Measurements from ENCODE around the gene MYL2. TPM values are rescaled to one million over a fixed set of nuclear protein-coding genes. Genes with fewer than 3 reads are reported as not detected.

The MYL2 gene
- total RNA-seq, 2 donors from 2014 or later = 31.0 to 92.7 TPM

DNA sequence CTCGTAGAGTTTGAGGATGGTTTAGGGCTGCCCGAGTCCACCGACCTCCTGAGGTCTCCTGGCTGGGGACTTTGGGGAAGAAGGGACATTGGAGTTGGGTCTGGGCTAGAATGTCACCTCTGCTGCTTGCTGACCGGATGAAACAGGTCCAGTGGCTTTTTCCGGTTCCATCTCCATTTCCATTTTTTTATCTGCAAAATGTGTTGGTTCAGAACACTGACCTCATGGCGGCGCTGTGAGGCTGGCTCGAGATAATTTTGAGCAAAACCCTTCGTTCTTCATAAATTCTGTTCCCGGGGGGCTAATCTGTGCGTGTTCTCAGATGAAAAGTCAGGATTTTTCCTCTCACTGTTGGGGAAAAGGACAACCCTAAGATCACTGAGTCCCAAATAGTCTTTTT is 11.7 kb upstream of the MYL2 start:
- intact Hi-C loops (cut with DNase I) = loop anchor here in 1 of 2 donors (10.0 kb wide), 1 partner anchor 373 kb away; no protein-coding TSS in a partner anchor

DNA sequence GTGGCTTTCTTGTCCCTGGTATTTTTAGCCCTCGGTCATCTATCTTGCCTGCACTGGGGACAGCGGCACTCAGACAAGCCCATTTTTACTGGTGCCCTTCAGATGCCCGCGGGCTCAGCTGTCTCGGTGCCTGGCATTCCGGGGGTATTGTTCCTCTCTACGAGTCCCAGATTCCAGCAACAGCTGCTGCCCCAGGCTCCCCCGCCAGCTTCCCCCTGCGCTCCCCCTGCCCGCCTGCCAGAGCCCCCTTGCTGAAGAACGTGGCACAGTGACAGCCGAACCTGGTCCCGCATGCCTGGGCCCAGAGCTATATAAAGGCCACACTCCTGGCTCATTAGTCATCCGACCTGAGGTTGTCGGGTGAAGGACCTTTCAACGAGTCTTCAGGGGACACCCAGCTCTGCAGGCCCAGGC is 10.9 kb upstream of the MYL2 start:
- peak; percentile 88 to 93 for ATAC-seq
- intact Hi-C loops (cut with DNase I) = loop anchor here in 1 of 2 donors (10.0 kb wide), 1 partner anchor 373 kb away; no protein-coding TSS in a partner anchor
- DNase-seq = peak; percentile 58

More for the DNA sequence above, 11.7 kb upstream of the MYL2 start:
- DNase-seq (no peak), ATAC-seq (no peak)

DNA sequence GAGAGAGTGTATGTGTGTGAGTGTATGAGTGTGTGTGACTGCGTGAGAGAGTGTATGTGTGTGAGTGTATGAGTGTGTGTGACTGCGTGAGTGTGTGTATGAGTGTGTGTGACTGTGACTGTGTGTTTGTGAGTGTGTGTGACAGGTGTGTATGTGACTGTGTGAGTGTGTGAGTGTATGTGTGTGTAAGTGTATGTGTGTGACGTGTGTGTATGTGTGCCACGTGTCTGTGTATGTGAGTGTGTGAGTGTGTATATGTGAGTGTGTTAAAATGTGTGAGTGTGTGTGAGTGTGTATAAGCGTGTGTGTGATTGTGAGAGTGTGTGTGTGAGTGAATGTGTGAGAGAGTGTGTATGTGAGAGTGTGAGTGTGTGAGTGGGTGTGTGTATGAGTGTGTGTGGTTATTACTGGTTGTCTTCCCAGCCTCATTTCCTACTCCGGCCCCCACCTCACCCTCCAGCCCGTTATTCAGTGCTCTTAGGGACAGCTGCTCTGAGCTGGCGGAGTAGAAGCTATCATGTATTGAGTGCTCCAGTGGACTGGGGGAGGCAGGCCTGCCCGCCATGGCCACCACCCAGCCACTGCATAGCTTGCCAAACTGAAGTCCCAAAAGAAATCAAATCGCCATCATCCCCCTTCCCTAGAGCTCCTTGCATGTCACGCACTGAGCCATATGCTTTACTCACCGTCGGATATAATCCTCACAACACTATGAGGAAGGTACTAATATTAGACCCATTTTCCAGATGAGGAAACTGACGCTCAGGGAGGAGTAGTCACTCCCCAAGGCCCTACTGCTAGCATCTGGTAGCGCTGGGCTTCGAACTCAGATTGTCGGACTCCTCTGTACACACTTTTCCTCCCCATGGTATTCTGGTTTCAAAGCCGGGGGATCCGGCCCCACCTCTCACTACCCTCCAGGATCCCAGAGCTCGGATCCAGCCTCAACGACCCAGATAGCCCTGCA is 10.3 kb upstream of the MYL2 start:
- intact Hi-C loops (cut with DNase I) = loop anchor here in 1 of 2 donors (10.0 kb wide), 1 partner anchor 374 kb away; no protein-coding TSS in a partner anchor
- ATAC-seq = no peak
- DNase-seq = no peak

DNA sequence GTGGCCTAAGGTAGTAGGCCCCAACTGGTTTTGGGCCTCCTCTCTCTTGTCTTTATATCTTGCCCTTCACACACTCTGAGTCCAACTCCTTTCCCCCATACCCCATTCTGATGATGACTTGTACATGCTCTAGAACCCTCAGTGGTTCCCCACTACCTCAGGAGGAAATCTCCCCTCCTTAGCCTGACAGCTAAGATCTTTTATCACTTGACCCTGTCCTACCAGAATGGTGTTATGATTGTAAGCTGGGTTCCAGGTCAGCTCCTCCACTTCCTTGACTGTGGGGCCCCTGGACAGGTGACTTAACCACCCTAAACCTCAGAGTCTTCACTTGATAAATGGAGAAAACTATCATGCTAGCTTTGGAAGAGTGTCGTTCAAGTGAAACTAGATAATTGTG is 9.4 kb upstream of the MYL2 start:
- DNase-seq (no peak), ATAC-seq (no peak)
- intact Hi-C loops (cut with DNase I) = loop anchor here in 1 of 2 donors (10.0 kb wide), 1 partner anchor 375 kb away; no protein-coding TSS in a partner anchor

DNA sequence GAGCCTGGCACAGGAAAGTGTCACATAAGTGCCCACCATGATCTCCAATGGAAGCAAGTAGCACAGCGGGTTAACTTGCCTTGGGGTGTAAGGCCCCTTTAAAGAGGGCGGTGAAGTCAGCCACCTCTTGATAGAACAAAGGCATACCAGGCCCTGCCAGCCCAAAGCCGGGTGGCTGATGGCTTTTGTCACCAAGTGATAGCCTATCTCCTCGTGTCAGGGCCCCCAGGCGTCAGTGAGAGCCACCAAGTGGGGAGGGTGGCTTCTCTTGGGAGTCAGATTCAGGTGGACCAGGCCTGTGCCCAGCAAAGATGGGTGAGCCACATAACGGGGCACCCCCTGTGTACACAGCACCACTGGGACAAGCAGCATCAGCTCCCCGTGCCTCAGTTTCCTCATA is 8.3 kb upstream of the MYL2 start:
- intact Hi-C loops (cut with DNase I) = no loop called here
- peak; percentile 41 for DNase-seq
- peak; percentile 75 to 83 for ATAC-seq

DNA sequence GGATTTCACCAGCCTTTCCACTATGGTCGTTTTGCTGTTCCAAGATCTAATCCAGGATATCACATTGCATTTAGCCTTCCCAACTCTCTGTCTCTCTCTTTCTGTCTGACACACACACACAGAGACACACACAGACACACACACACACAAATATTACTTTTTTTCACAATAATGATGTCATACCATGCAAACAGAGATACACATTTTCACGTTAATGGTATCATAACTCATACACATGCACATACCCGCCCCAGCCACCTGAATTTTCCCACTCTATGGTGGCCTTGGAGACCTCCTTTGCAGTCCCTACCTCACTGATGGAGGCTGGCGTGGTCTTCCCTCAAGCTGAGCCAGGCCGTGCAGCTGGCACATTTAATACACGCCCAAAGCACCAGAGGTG is 7.2 kb upstream of the MYL2 start:
- no peak for ATAC-seq
- intact Hi-C loops (cut with DNase I) = no loop called here
- DNase-seq = no peak

DNA sequence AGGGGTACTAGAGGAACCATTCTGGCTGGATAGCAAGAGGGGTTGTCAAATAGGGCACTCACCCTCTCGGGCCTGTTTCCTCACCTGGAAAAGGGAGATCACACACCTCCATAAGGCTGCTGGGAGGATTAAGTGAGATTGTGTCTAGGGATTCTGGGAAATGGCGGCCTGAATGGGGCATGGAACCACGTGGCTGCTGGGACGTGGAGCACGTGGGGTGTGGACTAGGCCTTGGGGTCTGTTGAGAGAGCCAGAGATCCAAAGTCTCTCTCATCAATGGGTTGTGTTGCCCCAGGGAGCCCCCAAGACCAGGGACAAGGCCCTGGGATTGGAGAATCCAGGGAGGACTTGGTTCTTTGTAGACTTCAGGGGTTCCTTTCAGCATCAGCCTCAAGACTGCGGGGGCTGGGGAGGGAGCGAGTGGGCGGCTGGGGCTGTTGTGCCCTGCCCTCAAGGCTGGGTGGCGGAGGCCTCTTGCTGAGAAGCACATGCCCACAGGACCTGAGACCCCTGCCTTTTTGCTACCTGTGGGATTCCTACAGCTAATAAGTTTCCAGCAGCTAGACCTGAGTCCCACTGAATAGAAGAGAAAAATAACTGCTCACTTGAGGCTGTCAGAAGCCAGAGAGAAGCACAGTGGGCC is 3.4 kb upstream of the MYL2 start:
- no peak for DNase-seq
- intact Hi-C loops (cut with DNase I) = no loop called here
- ATAC-seq = no peak

DNA sequence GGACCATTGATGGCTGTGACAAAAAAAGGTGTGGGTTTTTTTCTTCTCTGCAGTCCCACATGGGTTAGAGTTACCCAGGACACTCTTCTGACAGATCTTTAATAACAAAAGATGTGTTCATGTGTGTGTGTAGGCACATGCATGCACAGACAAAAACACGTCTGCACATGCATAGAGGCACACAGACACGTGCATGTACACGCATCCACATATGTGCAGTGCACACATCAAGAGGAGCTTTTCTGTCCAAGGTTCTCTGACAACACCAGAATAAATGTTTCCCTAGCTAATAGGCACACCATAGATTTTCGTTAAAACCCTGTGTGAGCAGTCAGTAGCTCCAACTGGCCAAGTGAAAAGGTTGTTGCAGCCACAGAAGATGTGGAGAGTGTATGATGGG is 2.8 kb upstream of the MYL2 start:
- ATAC-seq (no peak), DNase-seq (no peak)
- intact Hi-C loops (cut with DNase I) = no loop called here

DNA sequence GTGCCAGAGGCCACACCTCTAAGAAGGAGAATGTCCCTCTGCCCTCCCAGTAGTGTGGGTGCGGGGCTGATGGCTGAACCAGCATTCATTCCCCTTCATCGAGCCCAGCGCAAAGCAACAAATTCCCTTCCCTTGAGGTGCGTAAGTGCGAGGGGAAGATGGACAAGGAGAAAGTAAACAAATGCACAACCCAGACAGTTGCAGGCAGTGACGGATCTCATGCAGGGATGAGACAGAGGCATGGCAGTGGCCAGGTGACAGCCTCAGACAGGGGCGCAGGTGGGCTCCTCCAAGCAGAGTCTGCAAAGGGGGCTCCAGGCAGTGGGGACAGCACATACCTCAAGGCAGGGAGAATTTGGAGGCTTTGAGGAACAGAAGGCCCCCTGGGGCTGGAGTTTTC is 2.3 kb upstream of the MYL2 start:
- intact Hi-C loops (cut with DNase I) = no loop called here
- no peak for ATAC-seq
- DNase-seq = no peak

DNA sequence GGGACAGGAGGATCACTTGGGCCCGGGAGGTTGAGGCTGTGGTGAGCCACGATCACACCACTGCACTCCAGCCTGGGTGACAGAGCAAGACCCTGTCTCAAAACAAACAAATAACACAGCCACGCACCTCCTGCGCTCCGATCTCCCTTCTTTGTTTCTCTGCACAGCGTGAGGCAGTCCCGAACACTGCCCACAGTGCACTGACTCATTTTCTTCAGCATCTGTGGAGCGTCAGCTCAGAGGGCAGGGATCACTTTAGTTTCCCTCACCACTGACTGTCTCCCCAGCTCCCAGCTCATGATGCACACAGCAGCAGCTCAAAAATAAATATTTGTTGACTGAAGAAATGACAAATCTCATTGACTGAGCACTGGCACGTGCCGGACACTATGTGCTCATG is 883 bp upstream of the MYL2 start:
- no peak for DNase-seq
- peak in 1 of 2 donors; percentile 11 for ATAC-seq
- intact Hi-C loops (cut with DNase I) = no loop called here

DNA sequence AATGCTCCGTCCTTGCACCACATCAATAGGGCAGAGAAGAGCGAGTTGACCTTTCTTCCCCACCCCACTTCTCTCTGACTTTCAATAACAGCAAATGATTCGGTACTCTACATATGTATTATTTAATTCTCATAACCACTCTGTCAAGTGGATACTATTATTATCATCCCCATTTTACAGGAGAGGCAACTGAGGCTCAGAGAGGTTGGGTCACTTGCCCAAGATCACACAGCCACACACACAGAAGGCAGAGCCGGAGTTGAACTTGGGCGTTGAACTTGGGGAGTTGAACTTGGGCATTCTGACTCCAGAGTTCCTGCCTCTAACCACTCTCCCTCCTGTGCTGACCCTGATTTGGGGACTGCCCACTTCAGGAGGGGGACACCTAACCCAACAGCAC is 659 bp downstream of the MYL2 start:
- intact Hi-C loops (cut with DNase I) = no loop called here
- ATAC-seq = no peak

DNA sequence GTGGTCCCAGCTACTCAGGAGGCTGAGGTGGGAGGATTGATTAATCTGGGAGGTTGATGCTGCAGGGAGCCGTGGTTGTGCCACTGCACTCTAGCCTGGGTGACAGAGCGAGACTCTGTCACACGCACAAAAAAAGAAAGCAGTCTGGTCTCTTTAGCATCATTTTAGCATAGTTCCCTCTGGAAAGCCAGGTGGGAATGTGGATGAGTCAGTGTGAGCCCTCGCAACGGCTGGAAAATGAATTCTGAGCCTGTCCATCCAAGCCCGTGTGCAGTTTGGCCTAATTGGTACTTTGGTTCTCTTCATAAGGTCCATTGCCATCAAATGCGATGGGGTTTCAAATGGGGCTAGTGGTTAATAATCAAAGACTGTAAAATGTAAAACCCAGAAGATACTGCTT is 2.4 kb downstream of the MYL2 start:
- ATAC-seq (no peak), DNase-seq (no peak)
- intact Hi-C loops (cut with DNase I) = no loop called here

More for the DNA sequence above, 659 bp downstream of the MYL2 start:
- no peak for DNase-seq

DNA sequence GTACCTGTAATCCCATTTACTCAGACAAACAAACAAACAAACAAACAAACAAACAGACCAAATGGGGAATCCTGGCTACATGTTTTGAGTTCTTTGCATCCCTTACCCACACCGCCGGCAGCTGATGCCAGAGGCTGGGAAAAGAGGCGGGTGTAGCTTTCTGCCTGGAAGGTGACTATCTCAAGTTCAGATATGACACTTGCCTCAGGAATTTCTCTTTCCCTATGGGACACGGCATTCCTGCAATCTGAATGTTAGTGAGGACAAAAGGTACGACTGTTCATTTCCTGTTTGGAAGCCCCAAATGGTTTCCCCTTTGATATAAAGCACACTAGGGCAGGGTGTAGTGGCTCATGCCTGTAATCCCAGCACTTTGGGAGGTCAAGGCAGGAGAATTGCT is 2.9 kb downstream of the MYL2 start:
- DNase-seq (no peak), ATAC-seq (no peak)
- intact Hi-C loops (cut with DNase I) = no loop called here

DNA sequence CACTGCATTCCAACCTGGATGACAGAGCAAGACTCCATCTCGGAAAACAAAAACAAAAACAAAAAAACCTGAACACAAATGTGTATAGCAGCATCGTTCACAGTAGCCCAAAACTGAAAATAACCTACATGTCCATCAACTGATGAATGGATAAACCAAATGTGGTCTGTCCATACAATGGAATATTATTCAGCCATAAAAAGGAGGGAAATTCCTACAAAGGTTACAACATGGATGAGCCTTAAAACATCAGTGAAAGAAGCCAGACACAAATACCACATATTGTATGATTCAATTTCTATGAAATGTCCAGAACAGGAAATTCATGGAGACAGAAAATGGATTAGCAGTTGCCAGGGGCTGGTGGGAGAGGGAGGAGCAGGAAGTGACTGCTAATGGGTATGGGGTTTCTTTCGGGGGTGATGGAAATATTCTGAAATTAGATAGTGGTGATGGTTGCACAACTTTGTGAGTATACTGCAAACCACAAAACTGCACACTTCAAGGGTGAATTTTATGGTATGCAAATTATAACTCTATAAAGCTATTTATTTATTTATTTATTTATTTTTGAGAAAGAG is 4.0 kb downstream of the MYL2 start:
- no peak for ATAC-seq
- intact Hi-C loops (cut with DNase I) = no loop called here
- no peak for DNase-seq

DNA sequence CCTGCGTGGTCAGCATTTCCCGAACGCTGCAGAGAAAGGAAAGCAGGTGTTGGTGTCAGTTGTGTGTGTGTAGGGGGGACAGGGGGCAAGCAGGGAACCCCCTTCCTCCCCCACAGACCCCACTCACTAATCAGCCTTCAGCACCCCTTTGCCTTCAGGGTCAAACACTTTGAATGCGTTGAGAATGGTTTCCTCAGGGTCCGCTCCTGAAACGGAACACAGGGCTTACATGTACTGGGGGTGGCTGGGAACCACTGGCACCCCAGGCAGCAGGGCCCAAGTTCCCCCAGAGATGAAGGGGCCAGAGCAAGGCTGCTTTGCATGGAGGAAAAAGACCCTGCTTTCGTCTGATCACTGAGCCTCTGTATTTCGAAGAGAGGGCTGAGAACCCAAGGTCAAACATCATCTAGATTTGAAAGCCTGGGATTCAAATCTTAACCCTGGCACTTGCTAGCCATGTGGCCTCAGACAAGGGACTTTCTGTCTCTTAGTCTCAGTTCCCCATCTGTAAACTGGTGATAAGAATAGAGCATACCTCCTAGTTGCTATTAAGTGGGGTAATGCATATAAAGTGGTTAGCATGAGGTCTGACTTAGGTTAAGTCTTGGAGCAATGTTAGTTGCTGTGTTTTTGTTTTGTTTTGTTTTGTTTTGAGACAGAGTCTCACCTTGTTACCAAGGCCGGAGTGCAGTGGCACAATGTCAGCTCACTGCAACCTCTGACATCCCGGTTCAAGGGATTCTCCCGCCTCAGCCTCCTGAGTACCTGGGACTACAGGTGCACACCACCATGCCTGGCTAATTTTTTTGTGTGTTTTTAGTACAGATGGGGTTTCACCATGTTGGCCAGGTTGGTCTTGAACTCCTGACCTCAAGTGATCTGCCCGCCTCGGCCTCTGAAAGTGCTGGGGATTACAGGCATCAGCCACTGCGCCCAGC is 7.0 kb downstream of the MYL2 start:
- intact Hi-C loops (cut with DNase I) = no loop called here
- ATAC-seq (no peak), DNase-seq (no peak)

DNA sequence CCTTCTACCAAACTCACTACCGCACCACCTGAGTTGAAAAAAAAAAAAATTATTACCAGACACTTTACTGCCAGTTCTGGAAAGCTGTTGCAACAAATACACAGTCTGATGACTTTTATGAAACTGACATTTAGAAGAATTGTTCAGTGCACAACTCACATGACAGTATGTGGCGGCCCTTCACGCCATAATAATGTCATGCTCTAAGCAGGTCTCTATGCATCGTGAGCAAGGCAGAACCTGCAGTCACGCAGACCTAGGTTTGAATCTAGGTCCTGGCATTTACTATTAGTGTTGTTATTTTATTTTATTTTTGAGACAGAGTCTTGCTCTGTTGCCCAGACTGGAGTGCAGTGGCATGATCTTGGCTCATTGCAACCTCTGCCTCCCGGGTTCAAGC is 8.1 kb downstream of the MYL2 start:
- ATAC-seq (no peak), DNase-seq (no peak)
- intact Hi-C loops (cut with DNase I) = no loop called here

DNA sequence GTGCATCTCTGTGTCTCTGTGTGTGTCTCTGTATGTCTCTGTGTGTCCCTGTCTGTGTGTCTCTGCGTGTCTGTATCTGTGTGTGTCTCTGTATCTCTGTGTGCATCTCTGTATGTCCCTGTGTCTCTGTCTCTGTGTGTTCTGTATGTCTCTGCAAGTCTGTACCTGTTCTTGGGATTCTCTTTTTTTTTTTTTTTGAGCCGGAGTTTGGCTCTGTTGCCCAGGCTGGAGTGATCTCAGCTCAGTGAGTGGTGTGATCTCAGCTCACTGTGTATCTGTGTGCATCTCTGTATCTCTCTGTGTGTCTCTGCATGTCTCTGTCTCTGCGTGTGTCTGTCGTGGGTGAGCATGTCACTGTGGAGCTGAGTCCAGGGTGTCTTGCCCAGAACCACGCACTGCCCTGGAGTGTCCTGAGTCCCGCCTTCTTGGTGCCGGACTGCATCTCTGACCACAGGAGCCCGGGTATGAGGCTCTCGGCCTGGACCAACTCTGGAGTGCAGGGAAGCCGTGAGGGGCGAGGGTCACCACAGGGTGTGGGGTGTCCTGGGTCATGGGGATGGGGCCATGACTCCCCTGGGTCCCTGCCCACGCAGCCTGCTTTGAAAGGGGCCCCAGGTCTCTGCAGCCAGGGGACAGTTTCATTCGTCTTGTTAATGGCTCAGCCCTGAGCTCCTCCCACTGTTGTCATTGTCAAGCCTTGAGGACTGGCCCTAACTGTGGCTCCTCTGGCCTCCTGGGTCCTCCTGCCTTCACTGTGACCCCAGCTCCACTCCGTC is 11.8 kb downstream of the MYL2 start:
- DNase-seq = no peak
- intact Hi-C loops (cut with DNase I) = no loop called here
- peak in 1 of 2 donors; percentile 19 for ATAC-seq

DNA sequence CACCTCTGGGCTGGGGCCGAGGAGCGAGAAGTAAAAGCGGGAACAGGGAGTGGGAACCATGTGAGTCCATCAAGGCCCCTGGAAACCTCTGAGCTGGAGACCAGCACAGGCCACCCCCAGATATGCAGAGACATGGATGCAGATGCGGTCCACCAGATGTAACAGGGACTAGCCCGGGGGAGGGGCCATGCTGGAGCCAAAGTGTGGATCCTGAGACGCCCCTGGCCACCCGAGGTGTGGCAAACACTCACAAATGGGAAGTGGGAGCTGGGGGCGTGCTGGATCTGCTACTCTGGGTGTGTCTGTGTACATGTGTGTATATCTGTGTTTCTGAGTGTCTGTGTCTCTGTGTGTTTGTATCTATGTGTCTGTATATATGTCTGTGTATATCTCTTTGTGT is 12.8 kb downstream of the MYL2 start:
- DNase-seq (no peak), ATAC-seq (no peak)
- intact Hi-C loops (cut with DNase I) = no loop called here

All from left cardiac atrium (tissue), 4 donors.